Fibroblast of pulmonary artery (primary cell): Measurements from ENCODE around the gene PRICKLE3.
A peak's percentile ranks its signal among the peaks of the same experiment; 100 is the strongest.
"Not testable (repeated sequence)": the region's sequence is repeated elsewhere in the genome, so short reads cannot be mapped to it uniquely, and the experiment has no call there.

Experiments used
- DNase-seq: peaks from one replicate; pipeline ENCODE4 v3.0.0-alpha.2; 2010; ENCODE audit warnings: low read depth
- H3K4me3 ChIP-seq: replicated peaks from 2 replicates; pipeline ENCODE4 v1.5.1; 2011; ENCODE audit warnings: low read depth, mild to moderate bottlenecking, control low read depth, low read length, moderate library complexity
- TF ChIP-seq, protein P1 (sequence below): IDR thresholded peaks from 2 replicates; pipeline ENCODE4 v1.5.1; 2011; ENCODE audit warnings: mild to moderate bottlenecking, control low read depth, low read length, inconsistent platforms; ENCODE audit errors: missing control alignments

PRICKLE3 gene

DNA sequence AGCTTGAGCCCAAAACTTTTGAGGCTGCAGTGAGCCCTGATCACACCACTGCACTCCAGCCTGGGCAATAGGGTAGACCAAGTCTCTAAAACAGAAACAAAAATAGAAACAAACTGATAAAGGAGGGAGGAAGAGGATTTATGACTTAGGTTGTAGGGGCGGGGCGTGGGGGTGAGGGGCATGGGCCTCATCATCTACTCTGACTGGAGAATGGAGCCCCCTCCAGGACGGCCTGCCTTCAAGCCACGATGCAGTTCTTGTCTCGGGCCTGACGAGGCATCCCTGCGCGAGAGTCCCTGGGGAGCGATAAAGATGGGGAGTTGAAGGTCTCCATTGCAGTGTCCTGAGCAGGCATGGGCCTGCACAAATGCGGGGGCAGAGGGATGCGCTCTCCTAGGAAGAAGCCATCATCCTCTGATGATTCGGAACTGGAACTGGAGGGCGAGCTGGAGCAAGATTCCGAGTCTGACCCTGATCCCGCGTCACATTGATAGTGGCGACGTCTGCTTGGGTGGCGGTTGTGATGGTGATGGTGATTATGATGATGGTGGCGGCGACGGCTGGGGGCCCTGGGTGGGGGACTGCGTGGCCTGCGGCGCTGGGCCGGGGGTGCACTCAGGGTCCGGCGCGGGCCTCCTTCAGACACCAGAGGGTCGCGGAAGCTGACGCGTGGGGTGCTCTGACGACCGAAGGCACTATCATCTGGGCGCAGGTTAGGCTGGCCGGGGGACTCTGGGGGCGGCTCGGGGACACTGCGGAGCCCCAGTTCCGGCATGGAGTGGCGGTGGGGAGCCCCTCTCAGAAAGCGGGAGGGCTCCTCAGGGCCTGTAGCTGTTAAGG lies 10.5 kb downstream of the PRICKLE3 start:
- TF ChIP-seq, protein P1, sequence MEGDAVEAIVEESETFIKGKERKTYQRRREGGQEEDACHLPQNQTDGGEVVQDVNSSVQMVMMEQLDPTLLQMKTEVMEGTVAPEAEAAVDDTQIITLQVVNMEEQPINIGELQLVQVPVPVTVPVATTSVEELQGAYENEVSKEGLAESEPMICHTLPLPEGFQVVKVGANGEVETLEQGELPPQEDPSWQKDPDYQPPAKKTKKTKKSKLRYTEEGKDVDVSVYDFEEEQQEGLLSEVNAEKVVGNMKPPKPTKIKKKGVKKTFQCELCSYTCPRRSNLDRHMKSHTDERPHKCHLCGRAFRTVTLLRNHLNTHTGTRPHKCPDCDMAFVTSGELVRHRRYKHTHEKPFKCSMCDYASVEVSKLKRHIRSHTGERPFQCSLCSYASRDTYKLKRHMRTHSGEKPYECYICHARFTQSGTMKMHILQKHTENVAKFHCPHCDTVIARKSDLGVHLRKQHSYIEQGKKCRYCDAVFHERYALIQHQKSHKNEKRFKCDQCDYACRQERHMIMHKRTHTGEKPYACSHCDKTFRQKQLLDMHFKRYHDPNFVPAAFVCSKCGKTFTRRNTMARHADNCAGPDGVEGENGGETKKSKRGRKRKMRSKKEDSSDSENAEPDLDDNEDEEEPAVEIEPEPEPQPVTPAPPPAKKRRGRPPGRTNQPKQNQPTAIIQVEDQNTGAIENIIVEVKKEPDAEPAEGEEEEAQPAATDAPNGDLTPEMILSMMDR: no peak
- no peak overlapping the region for H3K4me3 ChIP-seq
- no peak for DNase-seq

DNA sequence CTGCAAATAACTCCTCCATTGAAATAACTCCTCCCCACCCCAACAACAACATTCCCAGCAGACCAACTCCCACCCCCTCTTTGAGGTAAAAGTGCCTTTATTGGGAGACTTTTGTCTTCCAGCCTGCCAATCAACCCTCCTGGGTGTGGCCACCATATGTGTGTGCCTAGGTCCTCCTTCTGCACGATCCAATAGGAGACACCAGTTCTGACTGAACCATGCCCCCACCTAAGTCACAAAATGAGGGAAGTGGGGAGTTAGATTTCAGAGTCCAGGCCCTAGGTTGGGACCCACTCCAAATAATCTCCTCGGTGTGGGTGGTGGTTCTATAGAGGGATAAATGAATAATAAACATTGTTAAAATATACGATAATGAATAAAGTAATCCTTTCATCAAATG lies 11.4 kb downstream of the PRICKLE3 start:
- no peak for DNase-seq
- TF ChIP-seq, protein P1: no peak
- no peak overlapping the region for H3K4me3 ChIP-seq

DNA sequence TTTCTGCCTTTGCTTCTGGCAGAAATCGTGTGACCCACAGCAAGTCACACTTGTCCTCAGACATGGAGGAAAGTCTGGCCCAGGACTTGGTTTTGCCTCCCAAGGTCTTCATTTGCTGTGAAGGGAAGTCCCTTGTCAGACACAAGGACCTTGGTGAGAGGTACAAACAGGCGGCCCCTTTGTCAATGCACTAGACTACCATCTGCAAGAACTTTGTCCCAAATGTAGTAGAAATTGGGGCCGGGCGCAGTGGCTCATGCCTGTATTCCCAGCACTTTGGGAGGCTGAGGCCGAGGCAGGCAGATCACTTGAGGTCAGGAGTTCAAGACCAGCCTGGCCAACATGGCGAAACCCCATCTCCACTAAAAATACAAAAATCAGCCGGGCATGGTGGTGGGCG lies 12.6 kb downstream of the PRICKLE3 start:
- DNase-seq, H3K4me3 ChIP-seq: not testable (repeated sequence)

DNA sequence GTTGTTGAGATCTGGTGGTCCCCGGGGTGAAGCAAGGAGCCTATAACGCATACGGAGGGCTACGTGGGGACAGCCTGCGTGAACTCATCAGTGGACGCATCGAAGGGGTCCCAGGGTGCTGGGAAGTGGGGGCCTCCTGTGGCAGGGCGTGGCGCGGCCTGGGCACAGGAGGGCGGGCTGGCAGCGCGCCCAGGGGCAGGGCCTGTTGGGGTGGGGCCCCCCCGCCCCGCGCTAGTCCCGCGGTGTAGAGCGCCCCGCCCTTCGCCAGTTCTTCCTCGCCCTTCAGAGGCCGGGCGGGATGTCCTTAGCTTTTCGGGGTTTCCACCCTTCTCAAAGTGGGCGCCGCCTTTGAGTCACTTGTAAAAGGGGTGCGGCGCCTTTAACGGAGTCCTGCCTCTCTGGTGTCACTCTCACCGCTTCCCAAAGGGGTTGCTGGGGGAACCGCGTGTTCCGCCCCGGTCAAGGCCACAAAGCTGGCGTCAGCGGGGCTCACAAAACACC lies 13.8 kb downstream of the PRICKLE3 start:
- peak overlapping the region; percentile 71 for H3K4me3 ChIP-seq
- DNase-seq: peak; percentile 35
- TF ChIP-seq, protein P1: no peak

DNA sequence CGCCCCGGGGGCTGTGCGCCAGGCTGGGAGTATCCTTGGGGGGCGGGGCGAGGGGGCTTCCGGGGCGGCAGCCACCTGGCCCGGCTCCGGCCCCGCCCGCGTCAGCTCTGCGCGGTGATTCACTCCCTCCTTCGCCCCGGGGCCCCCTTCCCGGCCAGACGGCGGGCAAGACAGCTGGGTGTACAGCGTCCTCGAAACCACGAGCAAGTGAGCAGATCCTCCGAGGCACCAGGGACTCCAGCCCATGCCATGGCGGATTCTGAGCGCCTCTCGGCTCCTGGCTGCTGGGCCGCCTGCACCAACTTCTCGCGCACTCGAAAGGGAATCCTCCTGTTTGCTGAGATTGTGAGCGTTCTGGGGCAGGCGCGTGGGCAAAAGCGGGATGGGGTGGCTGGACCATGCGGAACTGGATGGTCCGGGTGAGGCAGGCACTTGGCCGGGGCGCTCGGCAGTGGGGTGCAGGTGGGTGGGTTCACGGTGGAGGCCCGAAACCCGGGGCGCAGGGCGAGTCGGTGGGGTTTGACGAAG lies 14.4 kb downstream of the PRICKLE3 start, which contains the start of gene PLP2:
Gene PLP2 (plus strand): TSS at position 147 of the 528 bp plus-strand sequence. CDS start 103 bp downstream, at position 250.
- H3K4me3 ChIP-seq: peak within 1 kb of the TSS; percentile 71
- TF ChIP-seq, protein P1: no peak
- DNase-seq: peak; percentile 25

DNA sequence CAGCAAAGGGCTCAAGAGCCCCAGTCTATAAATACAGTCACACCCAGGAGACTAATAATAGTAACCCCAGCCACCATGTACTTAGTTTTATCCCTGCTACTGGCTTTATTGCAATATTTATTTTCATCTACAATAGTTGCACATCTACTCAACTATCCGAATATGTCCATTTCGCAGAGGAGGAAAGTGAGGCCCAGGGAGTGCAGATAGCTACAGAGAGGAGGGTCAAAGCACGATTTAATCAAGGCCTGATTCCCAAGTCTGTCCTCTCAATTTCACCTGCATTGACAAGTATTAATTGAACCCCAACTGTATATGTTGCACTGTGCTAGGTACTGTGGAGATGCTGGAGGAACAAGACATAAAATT lies 18.4 kb downstream of the PRICKLE3 start:
- DNase-seq: no peak
- TF ChIP-seq, protein P1: no peak
- peak overlapping the region; percentile 51 for H3K4me3 ChIP-seq

DNA sequence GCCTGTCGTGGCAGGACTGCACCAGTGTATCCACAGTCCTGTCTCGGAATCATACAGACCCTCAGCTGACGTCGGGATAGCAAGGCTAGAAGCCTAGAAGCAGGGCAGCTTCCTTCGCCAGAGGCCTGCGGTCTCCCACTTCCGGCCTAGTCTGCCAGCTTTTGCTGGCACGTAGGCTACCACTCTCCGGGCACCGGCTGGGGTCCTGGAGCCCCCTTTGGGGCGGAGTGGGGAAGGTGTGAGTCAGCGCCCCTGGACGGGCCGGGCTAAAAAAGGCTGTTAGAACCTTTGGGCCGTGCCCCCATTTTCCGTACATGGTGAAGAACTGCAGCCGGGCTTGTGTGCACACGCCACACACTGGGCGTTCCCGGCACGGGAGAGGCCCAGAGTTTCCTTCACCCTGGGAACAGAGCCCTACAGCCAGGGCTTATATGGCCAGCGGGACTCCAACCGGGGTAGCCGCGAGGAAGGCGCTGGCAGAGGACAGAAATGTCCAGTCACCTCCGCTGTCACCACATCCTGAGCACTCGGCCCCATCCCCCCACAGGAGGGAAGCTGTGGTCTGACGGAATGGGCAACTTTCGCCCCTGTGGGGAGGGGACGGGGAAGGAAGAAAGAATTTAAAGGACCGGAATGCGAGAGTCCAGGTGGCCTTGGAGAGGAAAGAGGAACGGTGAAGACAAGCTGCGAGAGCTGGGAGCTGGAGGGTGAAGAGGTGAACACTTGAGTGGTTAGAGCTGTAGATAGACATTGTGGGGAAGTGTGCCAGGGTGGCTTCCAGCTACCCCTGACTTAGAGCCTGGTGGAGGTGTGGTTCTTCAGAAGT lies 19.0 kb downstream of the PRICKLE3 start:
- DNase-seq: peak; percentile 79
- TF ChIP-seq, protein P1: no peak
- H3K4me3 ChIP-seq: peak overlapping the region; percentile 51
